A549 (cell line): ENCODE data around the gene SPNS2. TPM values are rescaled to one million over a fixed set of nuclear protein-coding genes. Genes with fewer than 3 reads are reported as not detected.

Experiments
- ATAC-seq, 2 experiments: fragments of 200-7000 bp in 1 of 2; fragments of >200 bp in 1 of 2; cut with Nextera tagmentation in 1 of 2; cut with Tn5 transposase in 1 of 2; 3 replicates each; pipeline versions ENCODE4 v1.8.0 to v1.9.1; 2018 to 2020; ENCODE audit warnings: mild to moderate bottlenecking in 1 of 2, moderate library complexity in 1 of 2
- CTCF ChIA-PET: fragments of 300-600 bp; sonication (Branson Sonifier 250); formaldehyde crosslinking; extraction: SDS; loops from one replicate; lab custom pipeline; 2021; ENCODE audit warnings: antibody characterized with exemption, inconsistent platforms; lab: Yijun Ruan, JAX
- POLR2A ChIA-PET: fragments of 350-600 bp; formaldehyde crosslinking; extraction: SDS; loops from one replicate; lab custom pipeline; 2021; ENCODE audit warnings: antibody characterized with exemption, inconsistent platforms; lab: Yijun Ruan, JAX
- DNase-seq, 2 experiments: peaks; one replicate each; pipeline versions ENCODE4 v3.0.0 to v3.0.0-alpha.2; 2011 to 2016; ENCODE audit warnings: low read depth in 1 of 2, low spot score in 1 of 2
- FAIRE-seq: peaks from 2 replicates; lab custom pipeline; 2011; peaks lifted over from hg19 to GRCh38; lab: Jason Lieb, UNC
- H3K27ac ChIP-seq, 2 experiments: fragments of >200 bp; sonication (Bioruptor Twin); formaldehyde crosslinking; 3 replicates each; pipeline ENCODE4 v1.5.1; 2016 to 2017
- H3K4me1 ChIP-seq: fragments of >200 bp; sonication (Bioruptor Twin); formaldehyde crosslinking; 3 replicates; pipeline ENCODE4 v1.6.1; 2016
- H3K4me2 ChIP-seq: fragments of >200 bp; sonication (Bioruptor Twin); formaldehyde crosslinking; 3 replicates; pipeline ENCODE4 v1.6.1; 2016
- H3K4me3 ChIP-seq: fragments of >200 bp; sonication (Bioruptor Twin); formaldehyde crosslinking; 3 replicates; pipeline ENCODE4 v1.5.1; 2016
- H3K9me3 ChIP-seq: fragments of >200 bp; sonication (Bioruptor Twin); formaldehyde crosslinking; 3 replicates; pipeline ENCODE4 v1.6.1; 2016
- BHLHE40 ChIP-seq: IDR thresholded peaks from 2 replicates; pipeline ENCODE4 v1.6.1; 2012; ENCODE audit warnings: low read depth, low read length, inconsistent platforms
- CEBPB ChIP-seq, 2 experiments: fragments of >200 bp in 1 of 2; sonication (Bioruptor Twin) in 1 of 2; formaldehyde crosslinking in 1 of 2; IDR thresholded peaks; 2 replicates each; pipeline ENCODE4 v1.6.1; 2012 to 2016
- CHD2 ChIP-seq: fragments of 150-350 bp; IDR thresholded peaks from 2 replicates; pipeline ENCODE4 v1.6.1; 2014; ENCODE audit warnings: low read length; ENCODE audit not compliant: partially characterized antibody
- CHD4 ChIP-seq: fragments of 200-600 bp; sonication (generic); IDR thresholded peaks from 2 replicates; pipeline ENCODE4 v1.6.1; 2016; ENCODE audit warnings: antibody characterized with exemption, mild to moderate bottlenecking, borderline replicate concordance
- EHF ChIP-seq: fragments of 250-450 bp; sonication (Bioruptor Pico); IDR thresholded peaks from 2 replicates; pipeline ENCODE4 v1.5.0; 2020; ENCODE audit warnings: mild to moderate bottlenecking
- EHMT2 ChIP-seq: fragments of 200-600 bp; sonication (generic); IDR thresholded peaks from 2 replicates; pipeline ENCODE4 v1.6.1; 2016; ENCODE audit warnings: antibody characterized with exemption, low read depth, mild to moderate bottlenecking, moderate library complexity
- ESRRA ChIP-seq: fragments of 150-350 bp; IDR thresholded peaks from 2 replicates; pipeline ENCODE4 v1.6.1; 2014; ENCODE audit warnings: mild to moderate bottlenecking, low read length, borderline replicate concordance
- FOSL2 ChIP-seq, 2 experiments: fragments of 450-650 bp in 1 of 2; fragments of >200 bp in 1 of 2; sonication (Bioruptor Twin) in 1 of 2; formaldehyde crosslinking; IDR thresholded peaks; 2 replicates each; pipeline versions ENCODE4 v1.5.0 to v1.6.1; 2016 to 2020; ENCODE audit warnings: mild to moderate bottlenecking in 1 of 2, moderate library complexity in 1 of 2
- GATA3 ChIP-seq: IDR thresholded peaks from 2 replicates; pipeline ENCODE4 v1.6.1; 2012; ENCODE audit warnings: borderline replicate concordance
- HDAC2 ChIP-seq: fragments of 200-600 bp; sonication (generic); IDR thresholded peaks from 2 replicates; pipeline ENCODE4 v1.6.1; 2016
- HOXB13 ChIP-seq: fragments of 250-450 bp; sonication (Bioruptor Pico); IDR thresholded peaks from 2 replicates; pipeline ENCODE4 v1.5.0; 2020; ENCODE audit warnings: low read depth, mild to moderate bottlenecking, moderate library complexity
- MAFK ChIP-seq: fragments of 450-650 bp; IDR thresholded peaks from 2 replicates; pipeline ENCODE4 v1.6.1; 2014; ENCODE audit not compliant: partially characterized antibody
- MAZ ChIP-seq: fragments of 150-350 bp; IDR thresholded peaks from 2 replicates; pipeline ENCODE4 v1.6.1; 2014; ENCODE audit warnings: antibody characterized with exemption, low read depth, low read length, borderline replicate concordance
- NR3C1 ChIP-seq: fragments of >200 bp; sonication (Bioruptor Twin); formaldehyde crosslinking; IDR thresholded peaks from 3 replicates; pipeline ENCODE4 v1.6.1; 2017
- RARB ChIP-seq: fragments of 250-450 bp; sonication (Bioruptor Pico); IDR thresholded peaks from 2 replicates; pipeline ENCODE4 v1.8.0; 2021; ENCODE audit warnings: mild to moderate bottlenecking, moderate library complexity
- SMC3 ChIP-seq: fragments of >200 bp; sonication (Bioruptor Twin); formaldehyde crosslinking; IDR thresholded peaks from 3 replicates; pipeline ENCODE4 v1.6.1; 2018; ENCODE audit warnings: inconsistent platforms
- SREBF2 ChIP-seq: fragments of 450-650 bp; IDR thresholded peaks from 2 replicates; pipeline ENCODE4 v1.6.1; 2014; ENCODE audit warnings: mild to moderate bottlenecking, moderate library complexity
- TFCP2L1 ChIP-seq: fragments of 250-450 bp; sonication (Bioruptor Pico); IDR thresholded peaks from 2 replicates; pipeline ENCODE4 v1.5.0; 2021; ENCODE audit warnings: mild to moderate bottlenecking
- TP53 ChIP-seq: fragments of 250-450 bp; sonication (Bioruptor Pico); IDR thresholded peaks from 2 replicates; pipeline ENCODE4 v1.5.0; 2021; ENCODE audit warnings: mild to moderate bottlenecking, moderate library complexity
- WGBS: methylation state at CpG from one replicate; pipeline ENCODE4 v1.1.6; 2017; ENCODE audit errors: missing lambda C conversion rate; 5-methylcytosine and 5-hydroxymethylcytosine counted together
- polyA plus RNA-seq, 4 experiments: library from polyadenylated mRNA; depleted of rRNA in 3 of 4; stranded (reverse); fragments of >200 nt; fragmentation: RNase III in 1 of 4; extraction: RNeasy Plus Mini Kit Qiagen cat#74134 plus additional on column Dnase treatment in 1 of 4; gene quantifications; 2 replicates in 3 of 4; 3 replicates in 1 of 4; pipeline ENCODE4 v1.2.3, GENCODE V29; 2011 to 2017
- TF ChIP-seq, protein P1 (sequence below): fragments of 250-450 bp; sonication (Bioruptor Pico); IDR thresholded peaks from 2 replicates; pipeline ENCODE4 v1.5.0; 2020; ENCODE audit warnings: low read depth, mild to moderate bottlenecking, moderate library complexity
- TF ChIP-seq, protein P2 (sequence below): fragments of >200 bp; sonication (Bioruptor Twin); formaldehyde crosslinking; IDR thresholded peaks from 3 replicates; pipeline ENCODE4 v1.6.1; 2016
- TF ChIP-seq, protein P3 (sequence below): fragments of >200 bp; sonication (Bioruptor Twin); formaldehyde crosslinking; IDR thresholded peaks from 2 replicates; pipeline ENCODE4 v1.6.1; 2016
- TF ChIP-seq, protein P4 (sequence below): fragments of 250-450 bp; sonication (Bioruptor Pico); IDR thresholded peaks from 2 replicates; pipeline ENCODE4 v1.5.0; 2021; ENCODE audit warnings: mild to moderate bottlenecking, moderate library complexity, borderline replicate concordance
- TF ChIP-seq, protein P5 (sequence below): IDR thresholded peaks from 2 replicates; pipeline ENCODE4 v1.6.1; 2012

SPNS2 gene
- polyA plus RNA-seq, 2 of the 4 experiments (the other 2 are of a cell fraction): 0.27 to 0.46 TPM

DNA sequence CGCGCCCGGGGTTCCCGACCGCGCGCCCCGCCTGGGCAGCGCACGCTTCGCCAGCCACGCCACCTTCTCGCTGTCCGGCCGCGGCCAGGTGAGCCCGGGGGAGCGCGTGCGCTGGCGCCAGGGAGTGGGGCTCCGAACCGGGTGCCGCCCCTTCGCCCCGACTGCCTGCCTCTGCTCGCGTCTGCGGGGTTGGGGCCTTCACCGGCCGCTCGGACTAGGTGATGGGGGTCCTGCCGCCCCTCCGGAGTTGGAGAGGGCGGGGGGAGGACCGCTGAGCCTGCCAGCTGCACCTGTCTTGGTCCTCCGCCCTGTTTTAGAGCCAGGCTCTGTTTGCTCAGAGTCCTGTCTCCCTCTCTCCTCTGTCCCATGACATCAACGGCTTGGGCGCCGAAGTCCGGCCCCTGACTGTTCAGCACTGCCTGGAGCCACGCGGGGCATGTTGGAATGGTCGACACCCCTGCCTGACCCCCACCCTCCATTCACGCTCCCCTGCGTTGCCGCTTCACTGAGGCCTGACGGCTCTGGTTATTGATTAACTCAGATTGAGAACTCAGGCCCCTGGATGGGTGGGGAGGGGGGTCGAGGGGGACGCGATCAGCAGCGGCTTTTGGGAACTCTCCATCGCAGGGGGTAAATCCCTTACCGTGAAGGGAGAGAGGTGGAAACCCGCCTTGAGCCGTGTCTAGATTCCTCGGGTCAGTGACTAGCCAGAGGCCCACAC is 86.4 kb downstream of the SPNS2 start:
- WGBS: 52% methylated on average over 23 of the region's 57 CpGs
- ATAC-seq (no peak), DNase-seq (no peak), FAIRE-seq (no peak)
- H3K4me2 ChIP-seq: peak overlapping the region; percentile 95
- peak overlapping the region in 1 of 2 experiments; percentile 70; a peak in 2 of 6 replicates for H3K27ac ChIP-seq
- H3K4me3 ChIP-seq: peak overlapping the region; percentile 49
- no peak for TF ChIP-seq CEBPB (IDR thresholded peaks at IDR 0.05)
- TF ChIP-seq NR3C1: no peak
- TF ChIP-seq ESRRA: no peak
- TF ChIP-seq CHD2: no peak
- TF ChIP-seq, protein P1, sequence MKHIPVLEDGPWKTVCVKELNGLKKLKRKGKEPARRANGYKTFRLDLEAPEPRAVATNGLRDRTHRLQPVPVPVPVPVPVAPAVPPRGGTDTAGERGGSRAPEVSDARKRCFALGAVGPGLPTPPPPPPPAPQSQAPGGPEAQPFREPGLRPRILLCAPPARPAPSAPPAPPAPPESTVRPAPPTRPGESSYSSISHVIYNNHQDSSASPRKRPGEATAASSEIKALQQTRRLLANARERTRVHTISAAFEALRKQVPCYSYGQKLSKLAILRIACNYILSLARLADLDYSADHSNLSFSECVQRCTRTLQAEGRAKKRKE: no peak
- TF ChIP-seq EHMT2: no peak
- TF ChIP-seq TP53 (CRISPR knock-in tag): no peak
- CTCF ChIA-PET: interaction anchor here (0.9 to 2.6 kb wide), 9 partner anchors 11 to 65 kb away, joined by 3 to 24 read pairs (median 3); no protein-coding TSS in a partner anchor
- no peaks in the 10 kb centered on the region for H3K9me3 ChIP-seq
- H3K4me1 ChIP-seq: peaks cover 7% of the 10 kb centered on the region; the same call in 2 of the 3 replicates
- POLR2A ChIA-PET: no interaction called here

DNA sequence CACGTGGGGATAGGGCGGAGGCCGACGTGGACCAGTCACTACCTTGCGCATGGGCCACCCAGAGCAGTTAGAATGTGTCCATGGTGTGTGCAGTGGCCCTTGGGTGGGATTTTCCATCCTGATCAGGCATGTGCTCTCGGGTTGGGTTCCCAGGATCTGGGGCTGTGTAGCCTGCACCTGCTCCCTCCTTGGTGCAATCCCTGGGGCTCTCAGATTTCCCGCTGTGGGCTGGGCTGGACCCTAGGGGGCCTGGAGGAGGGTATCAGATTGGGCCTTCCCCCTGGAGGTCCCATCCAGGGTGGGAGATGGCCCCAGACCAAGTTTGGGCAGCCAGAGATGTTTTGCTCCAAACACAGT is 86.9 kb downstream of the SPNS2 start:
- TF ChIP-seq HOXB13: no peak
- TF ChIP-seq, protein P2, sequence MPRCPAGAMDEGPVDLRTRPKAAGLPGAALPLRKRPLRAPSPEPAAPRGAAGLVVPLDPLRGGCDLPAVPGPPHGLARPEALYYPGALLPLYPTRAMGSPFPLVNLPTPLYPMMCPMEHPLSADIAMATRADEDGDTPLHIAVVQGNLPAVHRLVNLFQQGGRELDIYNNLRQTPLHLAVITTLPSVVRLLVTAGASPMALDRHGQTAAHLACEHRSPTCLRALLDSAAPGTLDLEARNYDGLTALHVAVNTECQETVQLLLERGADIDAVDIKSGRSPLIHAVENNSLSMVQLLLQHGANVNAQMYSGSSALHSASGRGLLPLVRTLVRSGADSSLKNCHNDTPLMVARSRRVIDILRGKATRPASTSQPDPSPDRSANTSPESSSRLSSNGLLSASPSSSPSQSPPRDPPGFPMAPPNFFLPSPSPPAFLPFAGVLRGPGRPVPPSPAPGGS: no peak
- TF ChIP-seq TP53 (CRISPR knock-in tag): no peak
- TF ChIP-seq MAFK: no peak
- TF ChIP-seq HDAC2: no peak
- TF ChIP-seq FOSL2 (IDR thresholded peaks at IDR 0.05): no peak
- TF ChIP-seq FOSL2 (CRISPR knock-in tag; IDR thresholded peaks at IDR 0.05): no peak
- no peak for TF ChIP-seq SREBF2
- no peak for TF ChIP-seq GATA3
- no peak for TF ChIP-seq MAZ
- no peak for TF ChIP-seq EHF (CRISPR knock-in tag)
- no peak for TF ChIP-seq CHD4
- TF ChIP-seq, protein P3, sequence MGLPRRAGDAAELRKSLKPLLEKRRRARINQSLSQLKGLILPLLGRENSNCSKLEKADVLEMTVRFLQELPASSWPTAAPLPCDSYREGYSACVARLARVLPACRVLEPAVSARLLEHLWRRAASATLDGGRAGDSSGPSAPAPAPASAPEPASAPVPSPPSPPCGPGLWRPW: no peak
- TF ChIP-seq, protein P4, sequence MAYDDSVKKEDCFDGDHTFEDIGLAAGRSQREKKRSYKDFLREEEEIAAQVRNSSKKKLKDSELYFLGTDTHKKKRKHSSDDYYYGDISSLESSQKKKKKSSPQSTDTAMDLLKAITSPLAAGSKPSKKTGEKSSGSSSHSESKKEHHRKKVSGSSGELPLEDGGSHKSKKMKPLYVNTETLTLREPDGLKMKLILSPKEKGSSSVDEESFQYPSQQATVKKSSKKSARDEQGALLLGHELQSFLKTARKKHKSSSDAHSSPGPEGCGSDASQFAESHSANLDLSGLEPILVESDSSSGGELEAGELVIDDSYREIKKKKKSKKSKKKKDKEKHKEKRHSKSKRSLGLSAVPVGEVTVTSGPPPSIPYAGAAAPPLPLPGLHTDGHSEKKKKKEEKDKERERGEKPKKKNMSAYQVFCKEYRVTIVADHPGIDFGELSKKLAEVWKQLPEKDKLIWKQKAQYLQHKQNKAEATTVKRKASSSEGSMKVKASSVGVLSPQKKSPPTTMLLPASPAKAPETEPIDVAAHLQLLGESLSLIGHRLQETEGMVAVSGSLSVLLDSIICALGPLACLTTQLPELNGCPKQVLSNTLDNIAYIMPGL (CRISPR knock-in tag): no peak
- no peak for TF ChIP-seq SMC3
- no peak for TF ChIP-seq TFCP2L1 (CRISPR knock-in tag)
- no peak for TF ChIP-seq CEBPB (IDR thresholded peaks at IDR 0.05)
- TF ChIP-seq RARB (CRISPR knock-in tag): no peak
- no peak for TF ChIP-seq CHD2
- TF ChIP-seq BHLHE40: no peak
- TF ChIP-seq, protein P5, sequence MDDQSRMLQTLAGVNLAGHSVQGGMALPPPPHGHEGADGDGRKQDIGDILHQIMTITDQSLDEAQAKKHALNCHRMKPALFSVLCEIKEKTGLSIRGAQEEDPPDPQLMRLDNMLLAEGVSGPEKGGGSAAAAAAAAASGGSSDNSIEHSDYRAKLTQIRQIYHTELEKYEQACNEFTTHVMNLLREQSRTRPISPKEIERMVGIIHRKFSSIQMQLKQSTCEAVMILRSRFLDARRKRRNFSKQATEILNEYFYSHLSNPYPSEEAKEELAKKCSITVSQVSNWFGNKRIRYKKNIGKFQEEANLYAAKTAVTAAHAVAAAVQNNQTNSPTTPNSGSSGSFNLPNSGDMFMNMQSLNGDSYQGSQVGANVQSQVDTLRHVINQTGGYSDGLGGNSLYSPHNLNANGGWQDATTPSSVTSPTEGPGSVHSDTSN: no peak
- CTCF ChIA-PET: interaction anchor here (2.6 to 18.8 kb wide), 3 partner anchors 19 to 40 kb away, joined by 9 to 186 read pairs (median 23); no protein-coding TSS in a partner anchor
- POLR2A ChIA-PET: interaction anchor here (0.7 kb wide), 1 partner anchor 76 kb away, joined by 3 read pairs; no protein-coding TSS in a partner anchor
- DNase-seq (no peak), FAIRE-seq (no peak), ATAC-seq (no peak)
- no peaks in the 10 kb centered on the region for H3K9me3 ChIP-seq
- peaks cover 7% of the 10 kb centered on the region; the same call in 2 of the 3 replicates for H3K4me1 ChIP-seq
- no peak overlapping the region for H3K4me2 ChIP-seq
- no peak overlapping the region for H3K4me3 ChIP-seq
- no peak overlapping the region for H3K27ac ChIP-seq
- WGBS: 84% methylated on average over 7 of the region's 7 CpGs
